GM13976 (cell line): Measurements from ENCODE around the gene NDUFC1.

Experiments used
- DNase-seq: peaks from one replicate; pipeline ENCODE4 v3.0.0; 2012; ENCODE audit warnings: low spot score
- CTCF ChIP-seq: IDR thresholded peaks from 2 replicates; pipeline ENCODE4 v1.5.1; 2012; ENCODE audit warnings: borderline replicate concordance, mild to moderate bottlenecking; ENCODE audit not compliant: insufficient read depth; ENCODE audit errors: extremely low read depth, missing control alignments, control extremely low read depth
- in situ Hi-C: fragments of 300-500 bp; cut with MboI; formaldehyde crosslinking; loops from one replicate; pipeline ENCODE4 v1.12.0; 2022; ENCODE audit warnings: low sequenced_read_pairs, mixed read lengths, inconsistent platforms; ENCODE audit not compliant: unreplicated experiment

The NDUFC1 gene

DNA sequence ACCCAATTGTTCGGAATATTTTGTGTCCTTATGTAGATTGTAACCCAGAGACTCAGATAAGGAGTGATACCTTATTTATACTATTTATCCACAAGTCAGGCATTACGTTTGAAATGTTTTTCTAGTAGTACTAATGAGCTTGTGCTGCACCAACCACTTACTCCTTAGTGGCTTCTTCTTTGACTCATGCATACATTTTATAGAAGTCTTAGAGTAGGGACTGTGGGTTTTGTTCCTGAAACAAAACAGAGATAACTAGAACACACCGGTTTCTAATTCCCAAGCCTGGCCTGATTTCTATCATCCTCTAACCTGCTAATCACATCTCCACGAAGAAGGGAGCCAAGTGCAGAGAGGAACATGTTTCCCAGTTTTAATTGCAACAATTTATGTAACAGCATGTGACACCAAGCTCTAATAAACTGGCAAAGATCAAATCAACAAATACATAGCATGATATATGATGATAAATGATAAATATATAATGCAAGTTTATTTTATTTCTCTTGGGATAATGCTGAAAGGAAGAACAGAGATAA lies 54.5 kb downstream of the NDUFC1 start:
- no peak for TF ChIP-seq CTCF
- in situ Hi-C loops, result no loop called here
- no peak for DNase-seq

DNA sequence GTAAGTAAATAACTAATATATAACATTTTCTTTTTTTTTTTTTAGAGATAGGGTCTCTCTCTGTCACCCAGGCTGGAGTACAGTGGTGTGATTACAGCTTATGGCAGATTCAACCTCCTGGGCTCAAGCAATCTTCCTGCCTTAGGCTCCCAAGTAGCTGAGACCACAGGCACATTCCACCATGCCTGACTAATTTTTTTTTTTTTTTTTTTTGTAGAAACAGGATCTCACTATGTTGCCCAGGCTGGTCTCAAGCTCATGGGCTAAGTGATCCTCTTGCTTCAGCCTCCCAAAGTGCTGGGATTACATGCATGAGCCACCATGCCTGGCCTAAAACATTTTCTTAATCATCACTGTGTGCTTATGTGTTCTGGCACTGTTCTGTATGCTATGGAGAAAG lies 55.0 kb downstream of the NDUFC1 start:
- TF ChIP-seq CTCF, result no peak
- DNase-seq, result no peak
- in situ Hi-C loops, result no loop called here

DNA sequence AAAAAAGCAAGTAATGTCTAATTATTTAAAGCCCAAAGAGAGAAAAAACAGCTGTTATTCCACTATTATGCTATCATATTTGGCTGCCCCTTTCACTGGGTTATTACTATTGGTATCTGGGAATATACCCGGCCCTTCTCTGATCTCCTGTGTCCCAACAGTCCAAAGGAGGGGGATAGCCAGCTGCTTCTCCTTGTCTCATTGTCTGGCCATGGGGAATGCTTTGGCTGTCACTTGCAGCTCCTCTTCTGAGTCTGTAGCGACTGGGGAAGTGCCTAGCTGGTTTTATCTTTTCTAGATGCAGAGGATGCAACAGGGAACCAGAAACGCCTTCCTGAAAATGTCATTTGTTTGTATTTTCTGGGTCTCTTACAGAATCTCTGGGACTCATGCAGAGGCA lies 56.1 kb downstream of the NDUFC1 start:
- no peak for DNase-seq
- TF ChIP-seq CTCF, result no peak
- in situ Hi-C loops, result no loop called here

DNA sequence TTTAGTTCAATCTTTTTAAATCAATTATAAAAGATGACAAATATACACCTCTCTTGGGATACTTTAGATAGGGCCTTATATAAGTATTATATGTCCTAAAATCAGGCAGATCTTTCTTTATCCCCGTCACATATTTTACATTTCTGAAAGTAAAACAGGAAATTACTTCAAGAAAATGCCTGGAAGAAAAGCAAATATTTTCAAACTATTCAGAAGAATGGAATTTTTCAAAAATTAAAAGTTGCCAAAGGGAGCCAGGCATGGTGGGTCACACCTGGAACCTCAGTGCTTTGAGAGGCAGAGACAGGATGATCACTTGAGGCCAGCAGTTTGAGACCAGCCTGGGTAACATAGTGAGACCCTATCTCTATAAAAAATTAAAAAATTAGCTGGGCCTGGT lies 56.7 kb downstream of the NDUFC1 start:
- no peak for DNase-seq
- in situ Hi-C loops, result no loop called here
- no peak for TF ChIP-seq CTCF

DNA sequence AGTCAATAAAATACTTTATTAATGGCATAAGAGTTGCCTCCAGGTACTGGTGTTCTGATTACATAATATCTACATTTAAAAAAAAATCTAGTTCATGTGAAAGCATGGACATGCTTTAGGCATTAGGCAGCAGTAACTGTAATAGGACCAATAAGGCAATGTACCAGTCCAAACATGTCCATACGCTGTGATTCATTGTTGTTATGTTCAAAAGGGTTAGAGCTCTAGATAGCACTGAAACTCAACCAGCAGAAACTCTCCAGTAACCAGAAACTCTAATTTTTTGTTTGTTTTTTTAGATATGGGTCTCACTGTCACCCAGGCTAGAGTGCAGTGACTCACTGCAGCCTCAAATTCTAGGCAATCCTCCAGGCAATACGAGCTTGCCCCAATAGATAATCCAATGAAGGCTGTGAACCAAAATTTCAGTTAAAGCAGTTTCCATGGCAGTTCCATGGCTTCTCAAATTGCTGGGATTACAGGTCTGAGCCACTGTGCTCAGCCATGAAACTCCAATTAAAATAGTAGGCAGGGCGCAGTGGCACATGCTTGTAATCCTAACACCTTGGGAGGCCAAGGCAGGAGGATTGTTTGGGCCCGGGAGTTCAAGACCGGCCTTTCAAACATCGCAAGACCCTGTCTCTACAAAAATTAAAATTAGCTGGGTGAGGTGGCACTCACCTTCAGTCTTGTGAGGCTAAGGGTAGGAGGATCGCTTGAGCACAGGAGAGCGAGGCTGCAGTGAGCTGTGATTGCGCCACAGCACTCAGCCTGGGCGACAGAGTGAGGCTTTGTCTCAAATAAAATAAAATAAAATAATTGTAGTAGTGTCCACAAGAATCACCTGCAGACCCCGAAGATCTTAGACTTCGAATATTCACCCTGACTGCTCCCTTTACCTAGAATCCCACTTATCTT lies 58.6 kb downstream of the NDUFC1 start:
- no peak for DNase-seq
- no peak for TF ChIP-seq CTCF
- in situ Hi-C loops, result no loop called here

DNA sequence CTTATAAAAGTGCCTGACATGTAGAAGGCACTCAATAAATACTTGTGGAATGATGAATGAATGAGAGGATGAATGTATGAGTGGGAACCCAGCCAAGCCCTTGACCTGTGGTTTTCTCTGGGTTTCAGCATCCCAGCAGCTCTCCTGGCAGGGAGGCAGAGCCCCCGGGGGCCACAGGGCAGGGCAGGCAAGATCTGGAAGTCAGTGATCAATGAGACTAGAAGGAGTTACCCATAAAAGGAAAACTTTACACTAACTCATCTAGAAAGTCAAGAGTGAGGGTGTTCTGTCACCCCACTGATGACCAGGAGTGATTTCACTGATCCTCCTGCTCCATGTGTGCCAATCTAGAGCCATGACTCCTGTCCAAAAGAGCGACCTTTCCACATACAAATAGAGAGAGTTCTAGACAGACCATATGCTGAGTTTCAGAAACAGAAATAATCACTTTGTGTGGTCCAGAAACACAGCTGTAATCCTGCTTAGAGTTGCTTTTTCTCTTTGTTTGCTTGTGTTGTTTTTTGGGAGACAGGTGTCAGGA lies 59.7 kb downstream of the NDUFC1 start:
- no peak for DNase-seq
- no peak for TF ChIP-seq CTCF
- in situ Hi-C loops, result no loop called here

DNA sequence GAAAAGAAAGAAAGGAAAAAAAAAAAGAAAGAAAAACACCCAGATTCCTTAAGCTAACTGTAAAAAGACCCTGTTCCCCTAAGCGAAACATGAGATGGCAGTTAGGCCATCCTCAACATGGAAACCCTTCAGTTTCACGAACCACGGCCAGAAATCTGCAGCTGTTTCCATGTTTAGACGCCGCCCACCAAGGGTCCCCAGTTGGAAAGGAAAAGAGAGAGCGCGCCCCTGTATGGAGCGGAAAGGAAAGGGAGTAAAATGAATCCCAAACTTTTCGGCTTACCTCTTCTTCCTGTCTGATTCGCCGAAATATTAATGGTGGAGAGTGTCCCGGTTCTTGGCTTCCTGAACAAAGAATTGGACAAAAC lies 60.5 kb downstream of the NDUFC1 start:
- TF ChIP-seq CTCF, result no peak
- DNase-seq, result no peak
- in situ Hi-C loops, result no loop called here
